Liver (tissue), 9 donors: ENCODE data around the gene FFAR1. TPM values are rescaled to one million over a fixed set of nuclear protein-coding genes. Genes with fewer than 3 reads are reported as not detected.

ENCODE experiments used
- DNase-seq: peaks from one replicate; pipeline ENCODE4 v3.0.0-alpha.2; 2017; ENCODE audit warnings: low spot score
- H3K27ac ChIP-seq, 2 donors: one replicate each; pipeline ENCODE4 v1.7.0; 2013; ENCODE audit warnings: inconsistent platforms in 2 of 2, low read length in 2 of 2, control low read depth in 1 of 2, low read depth in 1 of 2, mild to moderate bottlenecking in 1 of 2
- H3K27me3 ChIP-seq, 4 donors: one replicate each; pipeline versions ENCODE4 v1.6.1 to v1.7.0; 2013; ENCODE audit warnings: low read length in 3 of 4, inconsistent platforms in 1 of 4, mild to moderate bottlenecking in 1 of 4, moderate library complexity in 1 of 4; ENCODE audit not compliant: control insufficient read depth in 4 of 4, insufficient read depth in 4 of 4
- H3K36me3 ChIP-seq, 4 donors: one replicate each; pipeline versions ENCODE4 v1.6.1 to v1.7.0; 2013; ENCODE audit warnings: low read length in 3 of 4, mild to moderate bottlenecking in 3 of 4, low read depth in 1 of 4, moderate library complexity in 1 of 4; ENCODE audit not compliant: control insufficient read depth in 4 of 4, insufficient read depth in 3 of 4
- H3K4me1 ChIP-seq, 4 donors: one replicate each; pipeline versions ENCODE4 v1.6.1 to v1.7.0; 2013; ENCODE audit warnings: low read length in 3 of 4, mild to moderate bottlenecking in 3 of 4, moderate library complexity in 1 of 4; ENCODE audit not compliant: control insufficient read depth in 4 of 4, insufficient read depth in 4 of 4
- H3K4me3 ChIP-seq, 3 donors: one replicate each; pipeline versions ENCODE4 v1.6.1 to v1.7.0; 2013; ENCODE audit warnings: low read length in 3 of 3, control low read depth in 1 of 3, low read depth in 1 of 3, mild to moderate bottlenecking in 1 of 3
- H3K9ac ChIP-seq, 2 donors: one replicate each; pipeline ENCODE4 v1.7.0; 2013; ENCODE audit warnings: low read length in 2 of 2, mild to moderate bottlenecking in 2 of 2, moderate library complexity in 2 of 2, control low read depth in 1 of 2, low read depth in 1 of 2
- H3K9me3 ChIP-seq, 4 donors: one replicate each; pipeline versions ENCODE4 v1.6.1 to v1.7.0; 2013; ENCODE audit warnings: low read length in 3 of 4; ENCODE audit not compliant: control insufficient read depth in 4 of 4
- ATF3 ChIP-seq: IDR thresholded peaks from 2 replicates; pipeline ENCODE4 v1.6.1; 2016; ENCODE audit warnings: antibody characterized with exemption
- EGR1 ChIP-seq, 2 donors: IDR thresholded peaks; 2 replicates each; pipeline ENCODE4 v1.6.1; 2016 to 2018; ENCODE audit warnings: antibody characterized with exemption in 2 of 2, low read depth in 2 of 2
- FOXA1 ChIP-seq: IDR thresholded peaks from 2 replicates; pipeline ENCODE4 v1.6.1; 2016; ENCODE audit warnings: antibody characterized with exemption
- FOXA2 ChIP-seq: IDR thresholded peaks from 2 replicates; pipeline ENCODE4 v1.6.1; 2016; ENCODE audit warnings: antibody characterized with exemption
- GABPA ChIP-seq, 2 donors: IDR thresholded peaks in 1 of 2; conservative IDR thresholded peaks in 1 of 2; 2 replicates each; pipeline ENCODE4 v1.6.1; 2016; ENCODE audit warnings: antibody characterized with exemption in 2 of 2, mild to moderate bottlenecking in 1 of 2, moderate library complexity in 1 of 2
- HNF4A ChIP-seq, 2 donors: conservative IDR thresholded peaks; 2 replicates each; pipeline ENCODE4 v1.6.1; 2016; ENCODE audit warnings: antibody characterized with exemption in 2 of 2, mild to moderate bottlenecking in 2 of 2
- HNF4G ChIP-seq: IDR thresholded peaks from 2 replicates; pipeline ENCODE4 v1.6.1; 2016; ENCODE audit warnings: antibody characterized with exemption
- JUND ChIP-seq, 2 donors: IDR thresholded peaks; 2 replicates each; pipeline ENCODE4 v1.6.1; 2016; ENCODE audit warnings: antibody characterized with exemption in 2 of 2
- NR2F2 ChIP-seq: IDR thresholded peaks from 2 replicates; pipeline ENCODE4 v1.6.1; 2016; ENCODE audit warnings: antibody characterized with exemption
- RAD21 ChIP-seq, 2 donors: IDR thresholded peaks; 2 replicates each; pipeline ENCODE4 v1.6.1; 2016; ENCODE audit warnings: antibody characterized with exemption in 2 of 2, mild to moderate bottlenecking in 2 of 2
- REST ChIP-seq: IDR thresholded peaks from 2 replicates; pipeline ENCODE4 v1.6.1; 2016; ENCODE audit warnings: antibody characterized with exemption, mild to moderate bottlenecking
- RXRA ChIP-seq, 2 donors: IDR thresholded peaks; 2 replicates each; pipeline ENCODE4 v1.6.1; 2017 to 2018; ENCODE audit warnings: antibody characterized with exemption in 2 of 2, mild to moderate bottlenecking in 1 of 2
- SP1 ChIP-seq: IDR thresholded peaks from 2 replicates; pipeline ENCODE4 v1.6.1; 2018; ENCODE audit warnings: antibody characterized with exemption, mild to moderate bottlenecking
- TAF1 ChIP-seq: conservative IDR thresholded peaks from 2 replicates; pipeline ENCODE4 v1.6.1; 2016; ENCODE audit warnings: antibody characterized with exemption, mild to moderate bottlenecking
- YY1 ChIP-seq: IDR thresholded peaks from 2 replicates; pipeline ENCODE4 v1.6.1; 2016; ENCODE audit warnings: antibody characterized with exemption, mild to moderate bottlenecking
- ZBTB33 ChIP-seq: IDR thresholded peaks from 2 replicates; pipeline ENCODE4 v1.6.1; 2016; ENCODE audit warnings: antibody characterized with exemption
- WGBS: extraction: QIAGEN DNeasy Blood & Tissue Kit; methylation state at CpG from one replicate; pipeline ENCODE4 v1.1.7; 2013; 5-methylcytosine and 5-hydroxymethylcytosine counted together
- polyA plus RNA-seq, 2 donors: library from polyadenylated mRNA; stranded (reverse) in 1 of 2; unstranded in 1 of 2; fragments of 200-250 nt in 1 of 2; fragments of >200 nt in 1 of 2; fragmentation: Nextera tagmentation in 1 of 2; extraction: Ambion mirVana in 1 of 2; gene quantifications; one replicate each; pipeline versions ENCODE4 v1.2.1 to v1.2.3, GENCODE V29; 2013 to 2015
- total RNA-seq, 2 donors: library from RNA; depleted of rRNA; stranded (reverse); fragments of >200 nt; gene quantifications; one replicate each; pipeline ENCODE4 v1.2.3, GENCODE V29; 2014
- TF ChIP-seq, protein P1 (sequence below): IDR thresholded peaks from 2 replicates; pipeline ENCODE4 v1.6.1; 2016; ENCODE audit warnings: antibody characterized with exemption
- TF ChIP-seq, protein P2 (sequence below): fragments of 150-350 bp; IDR thresholded peaks from 2 replicates; pipeline ENCODE4 v1.5.1; 2017; ENCODE audit warnings: improper control_type of control experiment, low read depth, low read length; ENCODE audit not compliant: missing input control
- donor health status: healthy.
- donor health status: healthy.
- donor health status: healthy.
- donor health status: healthy.
- donor health status: healthy.

The FFAR1 gene
- total and polyA plus RNA-seq, 4 donors: not detected

DNA sequence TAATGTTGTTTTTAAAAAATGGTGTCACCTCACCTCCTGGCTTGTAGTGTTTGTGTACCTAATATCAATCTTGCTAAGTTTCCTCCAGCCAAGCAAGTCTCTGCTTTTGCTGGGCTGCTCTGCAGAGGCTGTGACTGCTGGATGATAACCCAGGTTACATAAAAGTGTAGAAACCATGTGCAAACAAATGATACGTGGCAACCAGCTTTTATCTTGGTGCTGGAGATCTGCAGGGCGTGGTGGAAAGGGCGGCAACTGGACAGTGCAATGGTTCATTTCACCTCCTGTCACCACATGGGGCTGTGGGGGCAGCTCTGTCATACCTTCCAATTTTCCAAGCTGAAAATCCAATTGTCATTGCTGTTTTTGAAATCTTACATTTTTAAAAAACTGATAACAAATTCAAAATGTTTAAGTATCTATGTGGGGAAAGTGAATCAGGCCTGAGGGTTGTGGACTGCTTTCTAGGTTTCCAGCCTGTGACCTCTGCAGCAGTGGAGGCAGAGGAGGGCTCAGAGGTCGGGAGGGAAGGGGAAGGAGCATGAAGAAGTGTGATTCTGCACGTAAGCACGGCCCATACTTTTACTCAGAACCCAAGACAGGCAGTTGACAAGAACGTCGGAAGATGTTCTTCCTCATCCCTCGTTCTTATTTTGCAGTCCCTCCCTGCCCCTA, 32.9 kb downstream of the FFAR1 start:
- DNase-seq: peak; percentile 44
- 52% methylated on average over 9 of the region's 9 CpGs for WGBS
- H3K9me3 ChIP-seq: no peaks in the 10 kb centered on the region

More for the DNA sequence above, 32.9 kb downstream of the FFAR1 start:
- no peaks in the 10 kb centered on the region for H3K27me3 ChIP-seq
- no peak overlapping the region for H3K27ac ChIP-seq
- H3K36me3 ChIP-seq: no peaks in the 10 kb centered on the region
- H3K4me3 ChIP-seq: no peak overlapping the region
- peaks cover 0 to 5% (median under 1%) of the 10 kb centered on the region in 4 donors for H3K4me1 ChIP-seq
- H3K9ac ChIP-seq: no peak overlapping the region
- TF ChIP-seq HNF4G (no peak), HNF4A (conservative IDR thresholded peaks at IDR 0.05) (peak; percentile 26 to 67), EGR1 (IDR thresholded peaks at IDR 0.05; ENCODE audit: low read depth in 2 of 2) (peak in 1 of 2 donors; percentile 39), RXRA (IDR thresholded peaks at IDR 0.05) (peak in 1 of 2 donors; percentile 77), NR2F2 (no peak), RAD21 (IDR thresholded peaks at IDR 0.05) (peak; percentile 34 to 39), GABPA (IDR thresholded peaks at IDR 0.05 in 1 of 2, conservative IDR thresholded peaks at IDR 0.05 in 1 of 2) (peak in 1 of 2 donors; percentile 49), ATF3 (no peak), YY1 (peak; percentile 68), ZBTB33 (peak; percentile 48), TAF1 (no peak), SP1 (no peak), REST (no peak), FOXA2 (no peak), JUND (IDR thresholded peaks at IDR 0.05) (peak in 1 of 2 donors; percentile 23), FOXA1 (peak; percentile 13)
- TF ChIP-seq, protein P1, sequence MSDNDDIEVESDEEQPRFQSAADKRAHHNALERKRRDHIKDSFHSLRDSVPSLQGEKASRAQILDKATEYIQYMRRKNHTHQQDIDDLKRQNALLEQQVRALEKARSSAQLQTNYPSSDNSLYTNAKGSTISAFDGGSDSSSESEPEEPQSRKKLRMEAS: peak; percentile 86
- TF ChIP-seq, protein P2, sequence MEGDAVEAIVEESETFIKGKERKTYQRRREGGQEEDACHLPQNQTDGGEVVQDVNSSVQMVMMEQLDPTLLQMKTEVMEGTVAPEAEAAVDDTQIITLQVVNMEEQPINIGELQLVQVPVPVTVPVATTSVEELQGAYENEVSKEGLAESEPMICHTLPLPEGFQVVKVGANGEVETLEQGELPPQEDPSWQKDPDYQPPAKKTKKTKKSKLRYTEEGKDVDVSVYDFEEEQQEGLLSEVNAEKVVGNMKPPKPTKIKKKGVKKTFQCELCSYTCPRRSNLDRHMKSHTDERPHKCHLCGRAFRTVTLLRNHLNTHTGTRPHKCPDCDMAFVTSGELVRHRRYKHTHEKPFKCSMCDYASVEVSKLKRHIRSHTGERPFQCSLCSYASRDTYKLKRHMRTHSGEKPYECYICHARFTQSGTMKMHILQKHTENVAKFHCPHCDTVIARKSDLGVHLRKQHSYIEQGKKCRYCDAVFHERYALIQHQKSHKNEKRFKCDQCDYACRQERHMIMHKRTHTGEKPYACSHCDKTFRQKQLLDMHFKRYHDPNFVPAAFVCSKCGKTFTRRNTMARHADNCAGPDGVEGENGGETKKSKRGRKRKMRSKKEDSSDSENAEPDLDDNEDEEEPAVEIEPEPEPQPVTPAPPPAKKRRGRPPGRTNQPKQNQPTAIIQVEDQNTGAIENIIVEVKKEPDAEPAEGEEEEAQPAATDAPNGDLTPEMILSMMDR: no peak
